NT2/D1 (cell line): Measurements from ENCODE around the gene BCAT1.

Experiments
- YY1 ChIP-seq: IDR thresholded peaks from 2 replicates; pipeline ENCODE4 v1.6.1; 2011; ENCODE audit not compliant: insufficient read length, insufficient read depth
- ZNF274 ChIP-seq: IDR thresholded peaks from 2 replicates; pipeline ENCODE4 v1.6.1; 2011; ENCODE audit warnings: mild to moderate bottlenecking, low read depth, low read length

- TF ChIP-seq ZNF274 (no peak), YY1 (no peak)
These were observed 28.8 kb upstream of the BCAT1 start for GRCh38 chr12:24977711-24978110.
